Neural cell (in vitro differentiated cells): ENCODE results near the gene DGKD. TPM values are rescaled to one million over a fixed set of nuclear protein-coding genes. Genes with fewer than 3 reads are reported as not detected.

Source experiments
- H2AFZ ChIP-seq: fragments of 200-600, 300-800 bp; sonication (generic), shearing (Covaris generic); 2 replicates; pipeline ENCODE4 v1.6.0; 2014; ENCODE audit warnings: low read depth, mild to moderate bottlenecking, antibody characterized with exemption, low read length, moderate library complexity
- H3F3A ChIP-seq: fragments of 200-600 bp; shearing (Covaris generic); 2 replicates; pipeline ENCODE4 v1.6.1; 2016; ENCODE audit warnings: mild to moderate bottlenecking, moderate library complexity, mixed read lengths, antibody characterized with exemption, low read length; ENCODE audit not compliant: insufficient read depth, poor library complexity, severe bottlenecking
- H3K27ac ChIP-seq: fragments of 200-600, 300-800 bp; sonication (generic), shearing (Covaris generic); 2 replicates; pipeline ENCODE4 v1.5.1; 2014; ENCODE audit warnings: mild to moderate bottlenecking, low read length, moderate library complexity
- H3K27me3 ChIP-seq: fragments of 300-800, 200-600 bp; sonication (generic), shearing (Covaris generic); 2 replicates; pipeline ENCODE4 v1.6.0; 2014; ENCODE audit warnings: mild to moderate bottlenecking, low read depth, low read length, moderate library complexity; ENCODE audit not compliant: insufficient read depth
- H3K36me3 ChIP-seq: fragments of 300-800, 200-600 bp; sonication (generic), shearing (Covaris generic); 2 replicates; pipeline ENCODE4 v1.5.1; 2014; ENCODE audit warnings: mild to moderate bottlenecking, antibody characterized with exemption, low read length, moderate library complexity; ENCODE audit not compliant: insufficient read depth
- H3K4me2 ChIP-seq: fragments of 300-800, 200-600 bp; sonication (generic), shearing (Covaris generic); 2 replicates; pipeline ENCODE4 v1.6.0; 2014; ENCODE audit warnings: mild to moderate bottlenecking, low read length
- H3K4me3 ChIP-seq: fragments of 300-800, 200-600 bp; sonication (generic), shearing (Covaris generic); 2 replicates; pipeline ENCODE4 v1.5.1; 2014; ENCODE audit warnings: mild to moderate bottlenecking, low read length, moderate library complexity
- H3K79me2 ChIP-seq: fragments of 200-600 bp; shearing (Covaris generic); replicated peaks from 2 replicates; pipeline ENCODE4 v1.6.0; 2014; ENCODE audit warnings: mild to moderate bottlenecking, low read length, moderate library complexity; ENCODE audit not compliant: insufficient read depth
- H3K9ac ChIP-seq: fragments of 300-800, 200-600 bp; sonication (generic), shearing (Covaris generic); 2 replicates; pipeline ENCODE4 v1.6.1; 2016; ENCODE audit warnings: mild to moderate bottlenecking, low read length, mixed read lengths
- H3K9me2 ChIP-seq: fragments of 200-600 bp; shearing (Covaris generic); 2 replicates; pipeline ENCODE4 v1.6.1; 2016; ENCODE audit warnings: mild to moderate bottlenecking, low read length, mixed read lengths; ENCODE audit not compliant: insufficient read depth
- H3K9me3 ChIP-seq: fragments of 200-600, 300-800 bp; sonication (generic), shearing (Covaris generic); 2 replicates; pipeline ENCODE4 v1.6.1; 2016; ENCODE audit warnings: mild to moderate bottlenecking, mixed run types, low read length, moderate library complexity, mixed read lengths
- H4K20me1 ChIP-seq: fragments of 200-600 bp; shearing (Covaris generic); 2 replicates; pipeline ENCODE4 v1.6.1; 2016; ENCODE audit warnings: mild to moderate bottlenecking, mixed run types; ENCODE audit not compliant: insufficient read depth
- CTCF ChIP-seq: fragments of 450-650 bp; IDR thresholded peaks from 2 replicates; pipeline ENCODE4 v1.5.1; 2014; ENCODE audit warnings: antibody characterized with exemption, mild to moderate bottlenecking, moderate library complexity; ENCODE audit not compliant: poor library complexity, severe bottlenecking
- EP300 ChIP-seq: fragments of 450-650 bp; conservative IDR thresholded peaks from 2 replicates; pipeline ENCODE4 v1.6.1; 2014; ENCODE audit warnings: antibody characterized with exemption, mild to moderate bottlenecking, moderate library complexity; ENCODE audit not compliant: poor library complexity, severe bottlenecking
- EZH2 ChIP-seq: fragments of 200-600, 300-800 bp; shearing (Covaris generic), sonication (generic); IDR thresholded peaks from 2 replicates; pipeline ENCODE4 v1.6.1; 2014; ENCODE audit warnings: antibody characterized with exemption, low read length, borderline replicate concordance, mild to moderate bottlenecking; ENCODE audit not compliant: insufficient read depth, poor library complexity, severe bottlenecking
- MXI1 ChIP-seq: fragments of 450-650 bp; conservative IDR thresholded peaks from 2 replicates; pipeline ENCODE4 v1.6.1; 2014; ENCODE audit warnings: antibody characterized with exemption, mild to moderate bottlenecking; ENCODE audit not compliant: poor library complexity, severe bottlenecking
- POLR2AphosphoS5 ChIP-seq: IDR thresholded peaks from 2 replicates; pipeline ENCODE4 v1.6.1; 2012
- RAD21 ChIP-seq: fragments of 450-650 bp; conservative IDR thresholded peaks from 2 replicates; pipeline ENCODE4 v1.6.1; 2014; ENCODE audit warnings: antibody characterized with exemption, mild to moderate bottlenecking, moderate library complexity
- SMC3 ChIP-seq: fragments of 450-650 bp; conservative IDR thresholded peaks from 2 replicates; pipeline ENCODE4 v1.6.1; 2014; ENCODE audit warnings: antibody characterized with exemption, mild to moderate bottlenecking, moderate library complexity; ENCODE audit not compliant: poor library complexity
- TAF1 ChIP-seq: IDR thresholded peaks from 2 replicates; pipeline ENCODE4 v1.6.1; 2012; ENCODE audit warnings: low read depth
- polyA plus RNA-seq: library from polyadenylated mRNA; depleted of rRNA; stranded (reverse); fragments of >200 nt; gene quantifications from 2 replicates; pipeline ENCODE4 v1.2.3, GENCODE V29; 2014
- TF ChIP-seq, protein P1 (sequence below): IDR thresholded peaks from 2 replicates; pipeline ENCODE4 v1.6.1; 2012; ENCODE audit warnings: borderline replicate concordance

DGKD gene
- polyA plus RNA-seq, 1 donor from 2014 or later = 36.4 TPM

GRCh38 chr2:233341296-233341695, 13.0 kb upstream of the DGKD start:
- H2AFZ ChIP-seq = no peak overlapping the region
- no peaks in the 10 kb centered on the region for H3K9me3 ChIP-seq
- no peaks in the 10 kb centered on the region for H3K79me2 ChIP-seq
- H3F3A ChIP-seq = no peaks in the 10 kb centered on the region
- TF ChIP-seq RAD21 (no peak), EP300 (no peak), MXI1 (no peak), TAF1 (no peak), POLR2AphosphoS5 (no peak), CTCF (no peak), EZH2 (no peak), SMC3 (no peak)
- TF ChIP-seq, protein P1, sequence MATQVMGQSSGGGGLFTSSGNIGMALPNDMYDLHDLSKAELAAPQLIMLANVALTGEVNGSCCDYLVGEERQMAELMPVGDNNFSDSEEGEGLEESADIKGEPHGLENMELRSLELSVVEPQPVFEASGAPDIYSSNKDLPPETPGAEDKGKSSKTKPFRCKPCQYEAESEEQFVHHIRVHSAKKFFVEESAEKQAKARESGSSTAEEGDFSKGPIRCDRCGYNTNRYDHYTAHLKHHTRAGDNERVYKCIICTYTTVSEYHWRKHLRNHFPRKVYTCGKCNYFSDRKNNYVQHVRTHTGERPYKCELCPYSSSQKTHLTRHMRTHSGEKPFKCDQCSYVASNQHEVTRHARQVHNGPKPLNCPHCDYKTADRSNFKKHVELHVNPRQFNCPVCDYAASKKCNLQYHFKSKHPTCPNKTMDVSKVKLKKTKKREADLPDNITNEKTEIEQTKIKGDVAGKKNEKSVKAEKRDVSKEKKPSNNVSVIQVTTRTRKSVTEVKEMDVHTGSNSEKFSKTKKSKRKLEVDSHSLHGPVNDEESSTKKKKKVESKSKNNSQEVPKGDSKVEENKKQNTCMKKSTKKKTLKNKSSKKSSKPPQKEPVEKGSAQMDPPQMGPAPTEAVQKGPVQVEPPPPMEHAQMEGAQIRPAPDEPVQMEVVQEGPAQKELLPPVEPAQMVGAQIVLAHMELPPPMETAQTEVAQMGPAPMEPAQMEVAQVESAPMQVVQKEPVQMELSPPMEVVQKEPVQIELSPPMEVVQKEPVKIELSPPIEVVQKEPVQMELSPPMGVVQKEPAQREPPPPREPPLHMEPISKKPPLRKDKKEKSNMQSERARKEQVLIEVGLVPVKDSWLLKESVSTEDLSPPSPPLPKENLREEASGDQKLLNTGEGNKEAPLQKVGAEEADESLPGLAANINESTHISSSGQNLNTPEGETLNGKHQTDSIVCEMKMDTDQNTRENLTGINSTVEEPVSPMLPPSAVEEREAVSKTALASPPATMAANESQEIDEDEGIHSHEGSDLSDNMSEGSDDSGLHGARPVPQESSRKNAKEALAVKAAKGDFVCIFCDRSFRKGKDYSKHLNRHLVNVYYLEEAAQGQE = no peak
- no peak overlapping the region for H3K27ac ChIP-seq
- H3K4me3 ChIP-seq = no peak overlapping the region
- no peaks in the 10 kb centered on the region for H3K27me3 ChIP-seq
- no peak overlapping the region for H3K9ac ChIP-seq
- H4K20me1 ChIP-seq = no peaks in the 10 kb centered on the region
- no peaks in the 10 kb centered on the region for H3K36me3 ChIP-seq
- H3K4me2 ChIP-seq = no peak overlapping the region
- H3K9me2 ChIP-seq = no peaks in the 10 kb centered on the region

GRCh38 chr2:233342301-233342700, 12.0 kb upstream of the DGKD start:
- TF ChIP-seq CTCF = no peak
- Histone ChIP-seq H3F3A (no peaks in the 10 kb centered on the region), H3K9me3 (no peaks in the 10 kb centered on the region), H4K20me1 (no peaks in the 10 kb centered on the region), H3K79me2 (no peaks in the 10 kb centered on the region), H3K4me3 (no peak overlapping the region), H3K9ac (no peak overlapping the region), H3K9me2 (no peaks in the 10 kb centered on the region), H2AFZ (no peak overlapping the region), H3K27ac (no peak overlapping the region), H3K4me2 (no peak overlapping the region), H3K27me3 (no peaks in the 10 kb centered on the region), H3K36me3 (no peaks in the 10 kb centered on the region)
